NB4 (cell line): Measurements from ENCODE around the gene EFL1.
"Not testable (repeated sequence)": the region's sequence is repeated elsewhere in the genome, so short reads cannot be mapped to it uniquely, and the experiment has no call there.

Experiments used
- MYC ChIP-seq: IDR thresholded peaks from 2 replicates; pipeline ENCODE4 v1.6.1; 2011; ENCODE audit warnings: low read depth, low read length
- POLR2A ChIP-seq: IDR thresholded peaks from 2 replicates; pipeline ENCODE4 v1.6.1; 2011; ENCODE audit warnings: mild to moderate bottlenecking; ENCODE audit not compliant: insufficient read length; ENCODE audit errors: extremely low read depth
- TF ChIP-seq, protein P1 (sequence below): IDR thresholded peaks from one replicate; pipeline ENCODE4 v1.5.1; 2012; ENCODE audit warnings: low read depth, low read length

DNA sequence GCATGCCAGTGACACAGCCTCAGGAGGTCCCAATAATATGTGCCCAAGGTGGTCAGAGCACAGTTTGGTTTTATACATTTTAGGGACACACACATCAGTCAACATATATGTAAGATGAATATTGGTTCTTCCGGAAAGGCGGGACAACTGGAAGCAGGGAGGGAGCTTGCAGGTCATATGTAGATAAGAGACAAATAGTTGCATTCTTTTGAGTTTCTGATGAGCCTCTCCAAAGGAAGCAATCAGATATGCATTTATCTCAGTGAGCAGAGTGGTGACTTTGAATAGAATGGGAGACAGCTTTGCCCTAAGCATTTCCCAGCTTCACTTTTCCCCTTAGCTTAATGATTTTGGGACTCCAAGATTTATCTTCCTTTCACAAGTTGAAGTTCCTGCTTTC is 4.6 kb upstream of the EFL1 start:
- TF ChIP-seq MYC, POLR2A: not testable (repeated sequence)
- TF ChIP-seq, protein P1, sequence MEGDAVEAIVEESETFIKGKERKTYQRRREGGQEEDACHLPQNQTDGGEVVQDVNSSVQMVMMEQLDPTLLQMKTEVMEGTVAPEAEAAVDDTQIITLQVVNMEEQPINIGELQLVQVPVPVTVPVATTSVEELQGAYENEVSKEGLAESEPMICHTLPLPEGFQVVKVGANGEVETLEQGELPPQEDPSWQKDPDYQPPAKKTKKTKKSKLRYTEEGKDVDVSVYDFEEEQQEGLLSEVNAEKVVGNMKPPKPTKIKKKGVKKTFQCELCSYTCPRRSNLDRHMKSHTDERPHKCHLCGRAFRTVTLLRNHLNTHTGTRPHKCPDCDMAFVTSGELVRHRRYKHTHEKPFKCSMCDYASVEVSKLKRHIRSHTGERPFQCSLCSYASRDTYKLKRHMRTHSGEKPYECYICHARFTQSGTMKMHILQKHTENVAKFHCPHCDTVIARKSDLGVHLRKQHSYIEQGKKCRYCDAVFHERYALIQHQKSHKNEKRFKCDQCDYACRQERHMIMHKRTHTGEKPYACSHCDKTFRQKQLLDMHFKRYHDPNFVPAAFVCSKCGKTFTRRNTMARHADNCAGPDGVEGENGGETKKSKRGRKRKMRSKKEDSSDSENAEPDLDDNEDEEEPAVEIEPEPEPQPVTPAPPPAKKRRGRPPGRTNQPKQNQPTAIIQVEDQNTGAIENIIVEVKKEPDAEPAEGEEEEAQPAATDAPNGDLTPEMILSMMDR: not testable (repeated sequence)
